Neural cell (in vitro differentiated cells): ENCODE data around the gene WNT4. TPM values are rescaled to one million over a fixed set of nuclear protein-coding genes. Genes with fewer than 3 reads are reported as not detected.

Source experiments
- H2AFZ ChIP-seq: fragments of 200-600, 300-800 bp; sonication (generic), shearing (Covaris generic); 2 replicates; pipeline ENCODE4 v1.6.0; 2014; ENCODE audit warnings: low read depth, mild to moderate bottlenecking, antibody characterized with exemption, low read length, moderate library complexity
- H3F3A ChIP-seq: fragments of 200-600 bp; shearing (Covaris generic); 2 replicates; pipeline ENCODE4 v1.6.1; 2016; ENCODE audit warnings: mild to moderate bottlenecking, moderate library complexity, mixed read lengths, antibody characterized with exemption, low read length; ENCODE audit not compliant: insufficient read depth, poor library complexity, severe bottlenecking
- H3K27ac ChIP-seq: fragments of 200-600, 300-800 bp; sonication (generic), shearing (Covaris generic); 2 replicates; pipeline ENCODE4 v1.5.1; 2014; ENCODE audit warnings: mild to moderate bottlenecking, low read length, moderate library complexity
- H3K27me3 ChIP-seq: fragments of 300-800, 200-600 bp; sonication (generic), shearing (Covaris generic); 2 replicates; pipeline ENCODE4 v1.6.0; 2014; ENCODE audit warnings: mild to moderate bottlenecking, low read depth, low read length, moderate library complexity; ENCODE audit not compliant: insufficient read depth
- H3K36me3 ChIP-seq: fragments of 300-800, 200-600 bp; sonication (generic), shearing (Covaris generic); 2 replicates; pipeline ENCODE4 v1.5.1; 2014; ENCODE audit warnings: mild to moderate bottlenecking, antibody characterized with exemption, low read length, moderate library complexity; ENCODE audit not compliant: insufficient read depth
- H3K4me2 ChIP-seq: fragments of 300-800, 200-600 bp; sonication (generic), shearing (Covaris generic); 2 replicates; pipeline ENCODE4 v1.6.0; 2014; ENCODE audit warnings: mild to moderate bottlenecking, low read length
- H3K4me3 ChIP-seq: fragments of 300-800, 200-600 bp; sonication (generic), shearing (Covaris generic); 2 replicates; pipeline ENCODE4 v1.5.1; 2014; ENCODE audit warnings: mild to moderate bottlenecking, low read length, moderate library complexity
- H3K79me2 ChIP-seq: fragments of 200-600 bp; shearing (Covaris generic); replicated peaks from 2 replicates; pipeline ENCODE4 v1.6.0; 2014; ENCODE audit warnings: mild to moderate bottlenecking, low read length, moderate library complexity; ENCODE audit not compliant: insufficient read depth
- H3K9ac ChIP-seq: fragments of 300-800, 200-600 bp; sonication (generic), shearing (Covaris generic); 2 replicates; pipeline ENCODE4 v1.6.1; 2016; ENCODE audit warnings: mild to moderate bottlenecking, low read length, mixed read lengths
- H3K9me2 ChIP-seq: fragments of 200-600 bp; shearing (Covaris generic); 2 replicates; pipeline ENCODE4 v1.6.1; 2016; ENCODE audit warnings: mild to moderate bottlenecking, low read length, mixed read lengths; ENCODE audit not compliant: insufficient read depth
- H3K9me3 ChIP-seq: fragments of 200-600, 300-800 bp; sonication (generic), shearing (Covaris generic); 2 replicates; pipeline ENCODE4 v1.6.1; 2016; ENCODE audit warnings: mild to moderate bottlenecking, mixed run types, low read length, moderate library complexity, mixed read lengths
- H4K20me1 ChIP-seq: fragments of 200-600 bp; shearing (Covaris generic); 2 replicates; pipeline ENCODE4 v1.6.1; 2016; ENCODE audit warnings: mild to moderate bottlenecking, mixed run types; ENCODE audit not compliant: insufficient read depth
- CTCF ChIP-seq: fragments of 450-650 bp; IDR thresholded peaks from 2 replicates; pipeline ENCODE4 v1.5.1; 2014; ENCODE audit warnings: antibody characterized with exemption, mild to moderate bottlenecking, moderate library complexity; ENCODE audit not compliant: poor library complexity, severe bottlenecking
- EP300 ChIP-seq: fragments of 450-650 bp; conservative IDR thresholded peaks from 2 replicates; pipeline ENCODE4 v1.6.1; 2014; ENCODE audit warnings: antibody characterized with exemption, mild to moderate bottlenecking, moderate library complexity; ENCODE audit not compliant: poor library complexity, severe bottlenecking
- EZH2 ChIP-seq: fragments of 200-600, 300-800 bp; shearing (Covaris generic), sonication (generic); IDR thresholded peaks from 2 replicates; pipeline ENCODE4 v1.6.1; 2014; ENCODE audit warnings: antibody characterized with exemption, low read length, borderline replicate concordance, mild to moderate bottlenecking; ENCODE audit not compliant: insufficient read depth, poor library complexity, severe bottlenecking
- MXI1 ChIP-seq: fragments of 450-650 bp; conservative IDR thresholded peaks from 2 replicates; pipeline ENCODE4 v1.6.1; 2014; ENCODE audit warnings: antibody characterized with exemption, mild to moderate bottlenecking; ENCODE audit not compliant: poor library complexity, severe bottlenecking
- POLR2AphosphoS5 ChIP-seq: IDR thresholded peaks from 2 replicates; pipeline ENCODE4 v1.6.1; 2012
- RAD21 ChIP-seq: fragments of 450-650 bp; conservative IDR thresholded peaks from 2 replicates; pipeline ENCODE4 v1.6.1; 2014; ENCODE audit warnings: antibody characterized with exemption, mild to moderate bottlenecking, moderate library complexity
- REST ChIP-seq: IDR thresholded peaks from 2 replicates; pipeline ENCODE4 v1.6.1; 2012; ENCODE audit warnings: borderline replicate concordance
- SMC3 ChIP-seq: fragments of 450-650 bp; conservative IDR thresholded peaks from 2 replicates; pipeline ENCODE4 v1.6.1; 2014; ENCODE audit warnings: antibody characterized with exemption, mild to moderate bottlenecking, moderate library complexity; ENCODE audit not compliant: poor library complexity
- TAF1 ChIP-seq: IDR thresholded peaks from 2 replicates; pipeline ENCODE4 v1.6.1; 2012; ENCODE audit warnings: low read depth
- polyA plus RNA-seq: library from polyadenylated mRNA; depleted of rRNA; stranded (reverse); fragments of >200 nt; gene quantifications from 2 replicates; pipeline ENCODE4 v1.2.3, GENCODE V29; 2014

The WNT4 gene
- polyA plus RNA-seq, 1 donor from 2014 or later, result 5.1 TPM

- H4K20me1 ChIP-seq, result no peaks in the 10 kb centered on the region
- H3K9me2 ChIP-seq, result no peaks in the 10 kb centered on the region
- no peak for TF ChIP-seq MXI1
- TF ChIP-seq CTCF, result no peak
- TF ChIP-seq EZH2, result no peak
- no peak for TF ChIP-seq SMC3
- no peak for TF ChIP-seq RAD21
- TF ChIP-seq POLR2AphosphoS5, result no peak
- TF ChIP-seq TAF1, result no peak
- no peak for TF ChIP-seq REST
- no peak for TF ChIP-seq EP300
- H3K4me2 ChIP-seq, result no peak overlapping the region
- H3K79me2 ChIP-seq, result no peaks in the 10 kb centered on the region
- no peaks in the 10 kb centered on the region for H3F3A ChIP-seq
- H3K9me3 ChIP-seq, result no peaks in the 10 kb centered on the region
- H3K9ac ChIP-seq, result no peak overlapping the region
- H3K4me3 ChIP-seq, result no peak overlapping the region
- no peaks in the 10 kb centered on the region for H3K27me3 ChIP-seq
- no peaks in the 10 kb centered on the region for H3K36me3 ChIP-seq
- no peak overlapping the region for H3K27ac ChIP-seq
- H2AFZ ChIP-seq, result no peak overlapping the region
Measured at GRCh38 chr1:22101995-22102394, 40.9 kb downstream of the WNT4 start.

GRCh38 chr1:22101199-22101598, 41.7 kb downstream of the WNT4 start:
- no peaks in the 10 kb centered on the region for H4K20me1 ChIP-seq
- H3K9ac ChIP-seq, result no peak overlapping the region
- no peak overlapping the region for H3K27ac ChIP-seq
- no peaks in the 10 kb centered on the region for H3K9me3 ChIP-seq
- no peaks in the 10 kb centered on the region for H3K9me2 ChIP-seq
- H3F3A ChIP-seq, result no peaks in the 10 kb centered on the region
- no peak for TF ChIP-seq EZH2
- no peak overlapping the region for H3K4me3 ChIP-seq
- no peaks in the 10 kb centered on the region for H3K36me3 ChIP-seq
- H3K79me2 ChIP-seq, result no peaks in the 10 kb centered on the region
- no peak overlapping the region for H3K4me2 ChIP-seq
- no peak overlapping the region for H2AFZ ChIP-seq
- no peaks in the 10 kb centered on the region for H3K27me3 ChIP-seq

- no peaks in the 10 kb centered on the region for H3K79me2 ChIP-seq
- H3K36me3 ChIP-seq, result no peaks in the 10 kb centered on the region
- no peak overlapping the region for H3K4me2 ChIP-seq
- H3K4me3 ChIP-seq, result no peak overlapping the region
- H3K9me3 ChIP-seq, result no peaks in the 10 kb centered on the region
- no peak overlapping the region for H3K9ac ChIP-seq
- no peak overlapping the region for H3K27ac ChIP-seq
- H3K9me2 ChIP-seq, result no peaks in the 10 kb centered on the region
- H4K20me1 ChIP-seq, result no peaks in the 10 kb centered on the region
- H3K27me3 ChIP-seq, result no peaks in the 10 kb centered on the region
- no peak for TF ChIP-seq POLR2AphosphoS5
- no peak for TF ChIP-seq SMC3
- TF ChIP-seq EP300, result no peak
- TF ChIP-seq MXI1, result no peak
- TF ChIP-seq TAF1, result no peak
- no peaks in the 10 kb centered on the region for H3F3A ChIP-seq
- H2AFZ ChIP-seq, result no peak overlapping the region
Measured at GRCh38 chr1:22100168-22100567, 42.7 kb downstream of the WNT4 start.
